GM12875 (cell line): ENCODE measurements around the gene PHF21B.
"Not testable (repeated sequence)": the region's sequence is repeated elsewhere in the genome, so short reads cannot be mapped to it uniquely, and the experiment has no call there.

ENCODE experiments used
- H3K4me3 ChIP-seq: one replicate; pipeline ENCODE4 v1.5.1; 2011; ENCODE audit warnings: low read depth, low read length, control low read depth
- CTCF ChIP-seq: IDR thresholded peaks from 2 replicates; pipeline ENCODE4 v1.5.1; 2011; ENCODE audit warnings: low read depth, mild to moderate bottlenecking, control low read depth, inconsistent platforms, low read length, moderate library complexity, borderline replicate concordance; ENCODE audit not compliant: insufficient read depth

The PHF21B gene

DNA sequence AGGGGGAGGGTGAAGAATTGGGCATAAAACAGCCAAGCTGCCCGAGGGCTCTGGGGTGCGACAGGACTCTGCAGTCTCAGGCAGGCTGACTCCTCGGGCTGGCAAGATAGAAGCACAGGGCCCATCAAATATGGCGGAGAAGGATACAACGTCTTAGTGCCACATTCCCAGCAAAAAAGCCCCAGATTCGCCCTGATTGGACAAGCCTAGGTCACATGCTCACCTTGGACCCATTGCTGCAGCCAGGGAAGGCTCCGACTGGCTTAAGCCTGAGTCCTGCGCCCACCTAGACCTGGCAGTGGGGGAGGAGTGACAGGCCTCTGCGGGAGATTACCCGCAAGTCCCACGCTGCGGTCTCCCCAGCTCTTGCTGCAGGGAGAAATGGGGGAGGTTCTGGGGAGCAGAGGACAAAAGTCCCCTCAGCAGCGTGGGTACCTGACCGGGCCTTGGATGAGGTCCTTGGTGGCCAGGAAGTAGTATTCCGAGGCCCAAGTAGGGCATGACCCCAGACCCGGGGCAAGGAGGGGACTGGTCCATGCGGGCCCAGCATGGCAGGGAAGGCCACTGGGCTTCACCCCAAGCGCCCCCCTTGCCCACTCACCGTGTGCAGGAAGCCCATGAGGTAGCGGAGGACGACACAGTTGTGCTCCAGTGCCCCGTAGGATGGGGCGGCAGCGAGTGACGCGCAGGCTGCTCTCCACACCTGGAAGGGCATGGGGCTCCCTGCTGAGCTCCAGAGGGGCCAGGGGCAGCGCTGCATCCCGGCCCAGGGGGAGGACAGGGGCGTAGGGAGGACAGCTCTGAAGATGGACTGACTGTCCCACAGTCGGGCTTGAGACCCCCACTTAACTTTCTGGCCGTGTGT lies 144.4 kb downstream of the PHF21B start:
- no peak for TF ChIP-seq CTCF
- no peak overlapping the region for H3K4me3 ChIP-seq

- no peak for TF ChIP-seq CTCF
- H3K4me3 ChIP-seq, result no peak overlapping the region
These were observed 146.6 kb downstream of the PHF21B start for GRCh38 chr22:44862981-44863860.

DNA sequence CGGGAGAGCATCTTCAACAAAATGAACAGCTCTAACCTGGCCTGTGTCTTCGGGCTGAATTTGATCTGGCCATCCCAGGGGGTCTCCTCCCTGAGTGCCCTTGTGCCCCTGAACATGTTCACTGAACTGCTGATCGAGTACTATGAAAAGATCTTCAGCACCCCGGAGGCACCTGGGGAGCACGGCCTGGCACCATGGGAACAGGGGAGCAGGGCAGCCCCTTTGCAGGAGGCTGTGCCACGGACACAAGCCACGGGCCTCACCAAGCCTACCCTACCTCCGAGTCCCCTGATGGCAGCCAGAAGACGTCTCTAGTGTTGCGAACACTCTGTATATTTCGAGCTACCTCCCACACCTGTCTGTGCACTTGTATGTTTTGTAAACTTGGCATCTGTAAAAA lies 147.5 kb downstream of the PHF21B start:
- TF ChIP-seq CTCF, result no peak
- no peak overlapping the region for H3K4me3 ChIP-seq

DNA sequence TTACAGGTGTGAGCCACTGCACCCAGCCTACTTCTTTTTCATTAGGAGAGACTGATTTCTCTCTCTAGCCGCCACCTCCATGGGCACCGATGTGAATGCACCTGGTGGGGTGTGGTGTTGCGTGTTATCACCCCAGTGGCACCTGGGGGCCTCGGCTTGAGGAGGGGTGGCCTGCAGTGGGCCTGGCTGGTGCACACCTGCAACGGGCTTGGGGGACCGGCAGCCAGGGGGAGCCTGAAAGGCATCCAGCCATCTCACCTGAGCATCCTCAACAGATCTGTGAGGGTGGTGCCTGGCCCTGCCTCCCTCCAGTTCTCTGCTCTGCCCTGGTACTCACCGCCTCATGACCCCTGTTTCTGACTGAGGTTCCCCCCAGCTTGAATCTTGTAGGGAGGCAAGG lies 148.6 kb downstream of the PHF21B start:
- H3K4me3 ChIP-seq, result no peak overlapping the region
- no peak for TF ChIP-seq CTCF

DNA sequence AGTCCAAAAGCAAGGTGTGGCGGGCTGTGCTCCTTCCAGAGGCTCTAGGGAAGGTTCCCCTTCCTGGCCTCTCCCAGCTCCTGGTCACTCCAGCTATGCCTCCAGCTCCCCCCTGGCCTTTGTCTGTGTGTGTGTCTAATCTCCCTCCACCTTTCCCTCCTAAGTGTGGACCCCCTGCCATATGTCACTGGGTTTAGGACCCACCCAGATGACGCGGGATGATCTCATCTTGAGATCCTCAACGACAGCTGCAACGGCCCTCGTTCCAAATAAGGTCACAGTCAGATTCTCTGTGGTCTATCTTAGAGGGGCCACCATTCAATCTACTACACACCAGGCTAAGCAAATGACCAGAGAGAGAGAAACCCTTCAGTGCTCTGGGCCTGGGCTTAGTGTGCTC lies 149.5 kb downstream of the PHF21B start:
- TF ChIP-seq CTCF, result no peak
- no peak overlapping the region for H3K4me3 ChIP-seq

DNA sequence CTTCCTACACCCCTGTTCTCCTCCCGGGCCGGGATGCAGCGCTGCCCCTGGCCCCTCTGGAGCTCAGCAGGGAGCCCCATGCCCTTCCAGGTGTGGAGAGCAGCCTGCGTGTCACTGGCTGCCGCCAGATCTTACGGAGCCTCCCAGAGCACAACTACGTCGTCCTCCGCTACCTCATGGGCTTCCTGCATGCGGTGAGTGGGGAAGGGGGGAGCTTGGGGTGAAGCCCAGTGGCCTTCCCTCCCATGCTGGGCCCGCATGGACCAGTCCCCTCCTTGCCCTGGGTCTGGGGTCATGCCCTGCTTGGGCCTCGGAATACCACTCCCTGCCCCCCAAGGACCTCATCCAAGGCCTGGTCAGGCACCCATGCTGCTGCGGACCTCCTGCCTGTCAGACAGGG lies 150.2 kb downstream of the PHF21B start:
- H3K4me3 ChIP-seq, result no peak overlapping the region
- TF ChIP-seq CTCF, result no peak

DNA sequence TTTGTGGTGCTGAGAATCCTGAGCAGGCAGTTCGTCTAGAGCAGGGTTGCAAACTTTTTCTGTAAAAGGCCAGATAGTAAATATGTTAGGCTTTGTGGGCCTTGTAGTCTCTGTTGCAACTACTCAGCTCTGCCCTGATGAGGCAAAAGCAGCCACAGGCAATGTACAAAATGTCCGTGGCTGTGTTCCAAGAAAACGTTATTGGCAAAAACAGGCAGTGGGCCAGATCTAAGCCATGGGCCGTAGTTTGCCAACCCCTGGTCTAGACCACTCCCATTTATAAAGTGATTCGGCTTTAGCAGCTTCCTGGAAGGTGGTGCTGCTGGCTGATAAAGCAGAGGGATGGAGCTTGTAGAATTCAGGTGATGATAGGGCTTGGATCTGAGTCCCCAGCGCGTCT lies 151.0 kb downstream of the PHF21B start:
- H3K4me3 ChIP-seq, result not testable (repeated sequence)
